Neural cell (in vitro differentiated cells): Measurements from ENCODE around the gene CEMIP.

Experiments used
- CTCF ChIP-seq: fragments of 450-650 bp; IDR thresholded peaks from 2 replicates; pipeline ENCODE4 v1.5.1; 2014; ENCODE audit warnings: antibody characterized with exemption, mild to moderate bottlenecking, moderate library complexity; ENCODE audit not compliant: poor library complexity, severe bottlenecking
- EP300 ChIP-seq: fragments of 450-650 bp; conservative IDR thresholded peaks from 2 replicates; pipeline ENCODE4 v1.6.1; 2014; ENCODE audit warnings: antibody characterized with exemption, mild to moderate bottlenecking, moderate library complexity; ENCODE audit not compliant: poor library complexity, severe bottlenecking
- EZH2 ChIP-seq: fragments of 200-600, 300-800 bp; shearing (Covaris generic), sonication (generic); IDR thresholded peaks from 2 replicates; pipeline ENCODE4 v1.6.1; 2014; ENCODE audit warnings: antibody characterized with exemption, low read length, borderline replicate concordance, mild to moderate bottlenecking; ENCODE audit not compliant: insufficient read depth, poor library complexity, severe bottlenecking
- MXI1 ChIP-seq: fragments of 450-650 bp; conservative IDR thresholded peaks from 2 replicates; pipeline ENCODE4 v1.6.1; 2014; ENCODE audit warnings: antibody characterized with exemption, mild to moderate bottlenecking; ENCODE audit not compliant: poor library complexity, severe bottlenecking
- POLR2AphosphoS5 ChIP-seq: IDR thresholded peaks from 2 replicates; pipeline ENCODE4 v1.6.1; 2012
- RAD21 ChIP-seq: fragments of 450-650 bp; conservative IDR thresholded peaks from 2 replicates; pipeline ENCODE4 v1.6.1; 2014; ENCODE audit warnings: antibody characterized with exemption, mild to moderate bottlenecking, moderate library complexity
- TF ChIP-seq, protein P1 (sequence below): IDR thresholded peaks from 2 replicates; pipeline ENCODE4 v1.6.1; 2012; ENCODE audit warnings: borderline replicate concordance

DNA sequence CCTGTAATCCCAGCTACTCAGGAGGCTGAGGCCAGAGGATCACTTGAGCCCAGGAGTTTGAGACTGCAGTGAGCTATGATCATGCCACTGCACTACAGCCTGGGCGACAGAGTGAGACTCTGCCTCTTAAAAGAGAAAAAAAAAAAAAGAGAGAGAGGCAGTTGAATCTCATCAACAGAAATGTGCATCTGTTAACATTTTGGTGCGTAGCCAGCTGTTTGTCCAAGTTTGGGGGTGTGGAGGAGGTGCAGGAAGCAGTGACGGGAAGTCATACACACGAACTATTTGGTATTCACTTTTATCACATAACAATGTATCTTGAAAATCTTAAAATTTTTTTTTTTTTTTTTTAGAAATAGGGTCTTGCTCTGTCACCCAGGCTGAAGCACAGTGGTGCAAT is 18.2 kb upstream of the CEMIP start:
- TF ChIP-seq EP300 (no peak), CTCF (no peak), POLR2AphosphoS5 (no peak), RAD21 (no peak), MXI1 (no peak), EZH2 (no peak)
- TF ChIP-seq, protein P1, sequence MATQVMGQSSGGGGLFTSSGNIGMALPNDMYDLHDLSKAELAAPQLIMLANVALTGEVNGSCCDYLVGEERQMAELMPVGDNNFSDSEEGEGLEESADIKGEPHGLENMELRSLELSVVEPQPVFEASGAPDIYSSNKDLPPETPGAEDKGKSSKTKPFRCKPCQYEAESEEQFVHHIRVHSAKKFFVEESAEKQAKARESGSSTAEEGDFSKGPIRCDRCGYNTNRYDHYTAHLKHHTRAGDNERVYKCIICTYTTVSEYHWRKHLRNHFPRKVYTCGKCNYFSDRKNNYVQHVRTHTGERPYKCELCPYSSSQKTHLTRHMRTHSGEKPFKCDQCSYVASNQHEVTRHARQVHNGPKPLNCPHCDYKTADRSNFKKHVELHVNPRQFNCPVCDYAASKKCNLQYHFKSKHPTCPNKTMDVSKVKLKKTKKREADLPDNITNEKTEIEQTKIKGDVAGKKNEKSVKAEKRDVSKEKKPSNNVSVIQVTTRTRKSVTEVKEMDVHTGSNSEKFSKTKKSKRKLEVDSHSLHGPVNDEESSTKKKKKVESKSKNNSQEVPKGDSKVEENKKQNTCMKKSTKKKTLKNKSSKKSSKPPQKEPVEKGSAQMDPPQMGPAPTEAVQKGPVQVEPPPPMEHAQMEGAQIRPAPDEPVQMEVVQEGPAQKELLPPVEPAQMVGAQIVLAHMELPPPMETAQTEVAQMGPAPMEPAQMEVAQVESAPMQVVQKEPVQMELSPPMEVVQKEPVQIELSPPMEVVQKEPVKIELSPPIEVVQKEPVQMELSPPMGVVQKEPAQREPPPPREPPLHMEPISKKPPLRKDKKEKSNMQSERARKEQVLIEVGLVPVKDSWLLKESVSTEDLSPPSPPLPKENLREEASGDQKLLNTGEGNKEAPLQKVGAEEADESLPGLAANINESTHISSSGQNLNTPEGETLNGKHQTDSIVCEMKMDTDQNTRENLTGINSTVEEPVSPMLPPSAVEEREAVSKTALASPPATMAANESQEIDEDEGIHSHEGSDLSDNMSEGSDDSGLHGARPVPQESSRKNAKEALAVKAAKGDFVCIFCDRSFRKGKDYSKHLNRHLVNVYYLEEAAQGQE: no peak
